ENCODE measurements around the gene GREB1L.

The GREB1L gene

GRCh38 chr18:21507913-21508701, 266.1 kb downstream of the GREB1L start:
- FAIRE-seq (no peak), DNase-seq (ENCODE audit: insufficient read length, low spot score) (no peak)
- TF ChIP-seq CTCF (IDR thresholded peaks at IDR 0.05; ENCODE audit: insufficient read depth, missing control alignments), result no peak

GRCh38 chr18:21509062-21509461, 267.0 kb downstream of the GREB1L start:
- DNase-seq (ENCODE audit: insufficient read length, low spot score), result no peak
- TF ChIP-seq CTCF (IDR thresholded peaks at IDR 0.05; ENCODE audit: insufficient read depth, missing control alignments), result peak; percentile 4
- FAIRE-seq, result no peak

- FAIRE-seq, result no peak
- no peak for DNase-seq (ENCODE audit: insufficient read length, low spot score)
- TF ChIP-seq CTCF (IDR thresholded peaks at IDR 0.05; ENCODE audit: insufficient read depth, missing control alignments), result no peak
Measured at GRCh38 chr18:21513292-21513691, 271.3 kb downstream of the GREB1L start.

DNA sequence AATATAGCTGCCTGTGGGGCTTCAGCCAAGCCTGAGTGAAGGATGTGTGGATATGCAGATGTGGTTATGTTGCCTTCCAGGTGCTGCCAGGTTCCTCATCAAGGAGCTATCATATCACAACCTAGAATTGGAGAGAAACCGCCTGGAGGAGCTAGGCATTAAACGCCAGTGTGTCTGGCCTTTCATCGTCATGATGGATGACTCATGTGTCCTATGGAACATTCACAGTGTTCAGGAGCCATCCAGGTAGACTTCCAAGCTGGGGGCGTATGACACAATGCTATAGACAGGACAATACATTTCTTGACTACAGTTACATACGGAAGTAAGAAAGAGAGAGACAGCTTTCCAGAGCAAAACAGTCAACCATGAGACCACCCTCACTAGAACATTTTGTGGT, 271.7 kb downstream of the GREB1L start:
- DNase-seq (ENCODE audit: insufficient read length, low spot score), result no peak
- FAIRE-seq, result no peak
- TF ChIP-seq CTCF (IDR thresholded peaks at IDR 0.05; ENCODE audit: insufficient read depth, missing control alignments), result no peak

- TF ChIP-seq CTCF (IDR thresholded peaks at IDR 0.05; ENCODE audit: insufficient read depth, missing control alignments), result no peak
Measured at GRCh38 chr18:21522530-21522929, 280.5 kb downstream of the GREB1L start.

GRCh38 chr18:21525916-21526315, 283.9 kb downstream of the GREB1L start:
- no peak for TF ChIP-seq CTCF (IDR thresholded peaks at IDR 0.05; ENCODE audit: insufficient read depth, missing control alignments)
- FAIRE-seq, result peak; percentile 21
- DNase-seq (ENCODE audit: insufficient read length, low spot score), result no peak

More at GRCh38 chr18:21522530-21522929, 280.5 kb downstream of the GREB1L start:
- no peak for DNase-seq (ENCODE audit: insufficient read length, low spot score)
- FAIRE-seq, result peak; percentile 21

GRCh38 chr18:21526463-21526862, 284.4 kb downstream of the GREB1L start:
- no peak for TF ChIP-seq CTCF (IDR thresholded peaks at IDR 0.05; ENCODE audit: insufficient read depth, missing control alignments)
- DNase-seq (ENCODE audit: insufficient read length, low spot score) (no peak), FAIRE-seq (no peak)

All from D721Med (cell line).